H1 (cell line): Measurements from ENCODE around the gene SNAP25. TPM values are rescaled to one million over a fixed set of nuclear protein-coding genes. Genes with fewer than 3 reads are reported as not detected.
A peak's percentile ranks its signal among the peaks of the same experiment; 100 is the strongest.

Experiments used
- CTCF ChIA-PET: fragments of 300-600 bp; sonication (Branson Sonifier 250); formaldehyde crosslinking; loops from one replicate; lab custom pipeline; 2021; ENCODE audit not compliant: partially characterized antibody; lab: Charles Lee
- POLR2A ChIA-PET: fragments of 300-600 bp; sonication (Branson Sonifier 250); formaldehyde crosslinking; loops from one replicate; lab custom pipeline; 2021; ENCODE audit warnings: inconsistent platforms; ENCODE audit not compliant: partially characterized antibody; lab: Charles Lee
- DNase-seq, 2 experiments: peaks; one replicate each; pipeline versions ENCODE4 v3.0.0 to v3.0.0-alpha.2; 2010 to 2022; ENCODE audit warnings: low spot score in 2 of 2, low read depth in 1 of 2, mixed read lengths in 1 of 2
- FAIRE-seq: peaks from 2 replicates; lab custom pipeline; 2011; peaks lifted over from hg19 to GRCh38; lab: Jason Lieb, UNC
- H2AFZ ChIP-seq: 2 replicates; pipeline ENCODE4 v1.8.1; 2012; ENCODE audit warnings: low read length, inconsistent platforms
- H2AK5ac ChIP-seq: 2 replicates; pipeline ENCODE4 v1.6.1; 2013; ENCODE audit warnings: low read depth, low read length
- H2BK120ac ChIP-seq: replicated peaks from 2 replicates; pipeline ENCODE3; 2013; ENCODE audit warnings: low read depth, low read length, inconsistent platforms
- H2BK12ac ChIP-seq: 2 replicates; pipeline ENCODE4 v1.6.1; 2013; ENCODE audit warnings: low read depth, low read length
- H2BK15ac ChIP-seq: 2 replicates; pipeline ENCODE4 v1.6.1; 2013; ENCODE audit warnings: low read length
- H2BK20ac ChIP-seq: 2 replicates; pipeline ENCODE4 v1.6.1; 2013; ENCODE audit warnings: low read length
- H2BK5ac ChIP-seq: 2 replicates; pipeline ENCODE4 v1.6.1; 2013; ENCODE audit warnings: low read depth, low read length
- H3K14ac ChIP-seq: 2 replicates; pipeline ENCODE4 v1.6.1; 2013; ENCODE audit warnings: inconsistent platforms; ENCODE audit not compliant: insufficient read length
- H3K18ac ChIP-seq: 2 replicates; pipeline ENCODE4 v1.6.1; 2013; ENCODE audit warnings: low read length; ENCODE audit errors: extremely low read depth
- H3K23ac ChIP-seq: 2 replicates; pipeline ENCODE4 v1.6.1; 2013; ENCODE audit warnings: inconsistent platforms; ENCODE audit not compliant: insufficient read length
- H3K23me2 ChIP-seq: 2 replicates; pipeline ENCODE4 v1.6.1; 2013; ENCODE audit warnings: low read depth, low read length
- H3K27ac ChIP-seq: 2 replicates; pipeline ENCODE4 v1.6.1; 2011; ENCODE audit warnings: low read depth, low read length, inconsistent platforms
- H3K27me3 ChIP-seq, 4 experiments: replicated peaks in 1 of 4; 1 replicate in 1 of 4; 2 replicates in 3 of 4; pipeline versions ENCODE4 v1.6.1 to v1.8.1; 2011 to 2013; ENCODE audit warnings: low read length in 3 of 4, mild to moderate bottlenecking in 3 of 4, inconsistent platforms in 2 of 4, mixed read lengths in 2 of 4, moderate library complexity in 1 of 4; ENCODE audit not compliant: control insufficient read depth in 3 of 4, insufficient read depth in 3 of 4; ENCODE audit errors: extremely low read depth in 1 of 4
- H3K36me3 ChIP-seq, 4 experiments: 2 replicates each; pipeline versions ENCODE4 v1.6.1 to v1.8.1; 2011 to 2013; ENCODE audit warnings: mild to moderate bottlenecking in 4 of 4, low read length in 3 of 4, moderate library complexity in 2 of 4, control low read depth in 1 of 4, inconsistent platforms in 1 of 4; ENCODE audit not compliant: insufficient read depth in 4 of 4, control insufficient read depth in 2 of 4
- H3K4ac ChIP-seq: replicated peaks from 2 replicates; pipeline ENCODE3; 2013; ENCODE audit warnings: low read length, low read depth, mixed read lengths, inconsistent platforms; ENCODE audit not compliant: insufficient read length
- H3K4me1 ChIP-seq, 4 experiments: replicated peaks in 1 of 4; 1 replicate in 1 of 4; 2 replicates in 3 of 4; pipeline versions ENCODE4 v1.6.1 to v1.8.1; 2011 to 2013; ENCODE audit warnings: low read length in 3 of 4, inconsistent platforms in 2 of 4, mixed read lengths in 1 of 4; ENCODE audit not compliant: insufficient read depth in 4 of 4, control insufficient read depth in 3 of 4
- H3K4me2 ChIP-seq, 2 experiments: 2 replicates each; pipeline versions ENCODE4 v1.6.1 to v1.8.1; 2011 to 2013; ENCODE audit warnings: low read depth in 2 of 2, low read length in 2 of 2, control low read depth in 1 of 2, inconsistent platforms in 1 of 2, mild to moderate bottlenecking in 1 of 2; ENCODE audit not compliant: insufficient read depth in 1 of 2
- H3K4me3 ChIP-seq, 4 experiments: fragments of 200-600, 300-600 bp in 1 of 4; sonication (generic), shearing (Covaris generic), sonication (Bioruptor Twin) in 1 of 4; 2 replicates each; pipeline versions ENCODE4 v1.5.1 to v1.8.1; 2011 to 2016; ENCODE audit warnings: low read length in 4 of 4, low read depth in 3 of 4, control low read depth in 2 of 4, inconsistent platforms in 2 of 4, mild to moderate bottlenecking in 2 of 4, mixed read lengths in 1 of 4, moderate library complexity in 1 of 4; ENCODE audit not compliant: insufficient read depth in 2 of 4; ENCODE audit errors: extremely low read depth in 1 of 4
- H3K56ac ChIP-seq: replicated peaks from 2 replicates; pipeline ENCODE3; 2013; ENCODE audit warnings: low read depth, mild to moderate bottlenecking, mixed read lengths, low read length, inconsistent platforms; ENCODE audit not compliant: insufficient read length
- H3K79me1 ChIP-seq: 2 replicates; pipeline ENCODE4 v1.6.1; 2013; ENCODE audit warnings: low read depth, low read length, control low read depth
- H3K79me2 ChIP-seq, 2 experiments: 2 replicates each; pipeline versions ENCODE4 v1.6.1 to v1.8.1; 2012 to 2013; ENCODE audit warnings: low read length in 2 of 2, mild to moderate bottlenecking in 2 of 2, inconsistent platforms in 1 of 2; ENCODE audit not compliant: insufficient read depth in 2 of 2, control insufficient read depth in 1 of 2
- H3K9ac ChIP-seq, 4 experiments: replicated peaks in 1 of 4; 1 replicate in 1 of 4; 2 replicates in 3 of 4; pipeline versions ENCODE4 v1.6.1 to v1.8.1; 2011 to 2013; ENCODE audit warnings: low read depth in 3 of 4, low read length in 3 of 4, control low read depth in 2 of 4, mild to moderate bottlenecking in 2 of 4, moderate library complexity in 2 of 4, inconsistent platforms in 1 of 4; ENCODE audit errors: extremely low read depth in 1 of 4
- H3K9me3 ChIP-seq, 2 experiments: 2 replicates each; pipeline versions ENCODE4 v1.6.1 to v1.8.1; 2012 to 2013; ENCODE audit warnings: mild to moderate bottlenecking in 2 of 2, moderate library complexity in 2 of 2, control low read depth in 1 of 2, inconsistent platforms in 1 of 2, low read depth in 1 of 2, low read length in 1 of 2, mixed read lengths in 1 of 2; ENCODE audit not compliant: insufficient read depth in 2 of 2
- H4K20me1 ChIP-seq, 2 experiments: replicated peaks in 1 of 2; 2 replicates each; pipeline versions ENCODE3 to v1.8.1; 2011 to 2013; ENCODE audit warnings: inconsistent platforms in 2 of 2, low read length in 2 of 2, mild to moderate bottlenecking in 1 of 2; ENCODE audit not compliant: insufficient read depth in 2 of 2, control insufficient read depth in 1 of 2
- H4K5ac ChIP-seq: 2 replicates; pipeline ENCODE4 v1.6.1; 2013; ENCODE audit warnings: low read length, low read depth, mixed read lengths, inconsistent platforms; ENCODE audit not compliant: insufficient read length
- H4K8ac ChIP-seq: 2 replicates; pipeline ENCODE4 v1.8.0; 2013; ENCODE audit warnings: mild to moderate bottlenecking, moderate library complexity, low read length, inconsistent platforms; ENCODE audit not compliant: insufficient read depth; ENCODE audit errors: extremely low read depth
- H4K91ac ChIP-seq: replicated peaks from 2 replicates; pipeline ENCODE3; 2013; ENCODE audit warnings: low read length, mixed read lengths, inconsistent platforms; ENCODE audit not compliant: insufficient read length
- ASH2L ChIP-seq: fragments of 200-600, 300-600 bp; sonication (generic); IDR thresholded peaks from one replicate; pipeline ENCODE4 v1.7.1; 2017; ENCODE audit warnings: low read length
- BCL11A ChIP-seq, 2 experiments: IDR thresholded peaks; one replicate each; pipeline ENCODE4 v1.6.1; 2011; ENCODE audit warnings: low read depth in 2 of 2, low read length in 2 of 2, mild to moderate bottlenecking in 2 of 2
- CEBPB ChIP-seq: IDR thresholded peaks from 2 replicates; pipeline ENCODE4 v1.6.1; 2012; ENCODE audit warnings: low read depth, low read length
- CTBP2 ChIP-seq: IDR thresholded peaks from 2 replicates; pipeline ENCODE4 v1.7.0; 2011; ENCODE audit warnings: borderline replicate concordance, mild to moderate bottlenecking, moderate library complexity, mixed read lengths, low read length; ENCODE audit not compliant: insufficient read depth, insufficient read length
- SIRT6 ChIP-seq: IDR thresholded peaks from one replicate; pipeline ENCODE4 v1.7.1; 2012; ENCODE audit warnings: low read length, inconsistent platforms
- WGBS, 2 experiments: shearing (Covaris generic) in 1 of 2; methylation state at CpG; one replicate each; pipeline versions ENCODE4 v1.1.6 to v1.1.7; 2013 to 2015; ENCODE audit warnings: low lambda C conversion rate in 2 of 2, mixed read lengths in 2 of 2, inconsistent platforms in 1 of 2, low coverage in 1 of 2, missing lambda C conversion rate in 1 of 2; ENCODE audit not compliant: insufficient replicate concordance in 2 of 2, insufficient coverage in 1 of 2, insufficient read length in 1 of 2; ENCODE audit errors: extremely low coverage in 1 of 2, missing lambda C conversion rate in 1 of 2; 5-methylcytosine and 5-hydroxymethylcytosine counted together
- polyA plus RNA-seq, 7 experiments: library from polyadenylated mRNA; depleted of rRNA in 3 of 7; stranded (reverse) in 5 of 7; unstranded in 2 of 7; fragments of >200 nt in 5 of 7; fragments of 200-250 nt in 2 of 7; gene quantifications; 1 replicate in 5 of 7; 2 replicates in 1 of 7; 4 replicates in 1 of 7; pipeline versions ENCODE4 v1.2.1 to v1.2.3, GENCODE V29; 2011 to 2013; ENCODE audit warnings: missing spikeins in 2 of 7, mixed read lengths in 2 of 7
- total RNA-seq: library from RNA; stranded (reverse); fragmentation: NEBNext Ultra II Directional; extraction: Animal tissue kit (Norgen Biotek cat#: 25700); gene quantifications from 2 replicates; pipeline ENCODE4 v1.2.1, GENCODE V29; 2021
- TF ChIP-seq, protein P1 (sequence below), 3 experiments: IDR thresholded peaks; 1 replicate in 2 of 3; 2 replicates in 1 of 3; pipeline versions ENCODE4 v1.5.1 to v1.6.1; 2011; ENCODE audit warnings: low read length in 3 of 3, mild to moderate bottlenecking in 3 of 3, inconsistent platforms in 2 of 3, low read depth in 1 of 3, moderate library complexity in 1 of 3; ENCODE audit not compliant: insufficient read depth in 1 of 3; ENCODE audit errors: control extremely low read depth in 1 of 3

The SNAP25 gene
- total and polyA plus RNA-seq, 2 of the 8 experiments (the other 6 are each of a cell fraction or from before 2014, with no cell fraction given): 0.51 to 0.52 TPM

DNA sequence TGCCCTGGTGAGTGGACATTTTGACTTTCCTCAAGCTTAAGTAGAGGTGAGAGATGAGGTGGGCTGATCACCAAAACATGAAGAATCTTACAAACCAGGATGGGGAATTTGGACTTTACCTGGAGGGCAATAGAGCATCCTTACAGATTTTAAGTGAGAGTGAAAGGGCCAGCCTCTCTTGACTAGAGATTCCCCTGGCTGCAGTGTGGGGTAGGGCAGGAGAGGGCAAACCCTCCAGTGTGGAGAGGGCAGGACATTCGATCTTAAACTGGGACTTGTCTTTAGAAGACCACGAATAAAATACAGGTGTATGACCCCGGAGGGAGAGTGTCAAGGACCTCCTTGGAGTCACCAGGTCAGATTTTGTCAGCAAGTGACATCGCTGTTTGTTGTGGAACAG is 105.1 kb downstream of the SNAP25 start:
- Histone ChIP-seq H3K4me2 (no peak overlapping the region), H4K8ac (no peak overlapping the region), H2AK5ac (no peak overlapping the region), H3K23ac (no peak overlapping the region), H2AFZ (no peak overlapping the region), H3K23me2 (no peaks in the 10 kb centered on the region), H3K79me1 (no peaks in the 10 kb centered on the region), H2BK15ac (no peak overlapping the region), H3K4me1 (no peaks in the 10 kb centered on the region), H2BK20ac (no peak overlapping the region), H3K9me3 (no peaks in the 10 kb centered on the region), H3K27me3 (no peaks in the 10 kb centered on the region), H3K4ac (no peak overlapping the region), H2BK12ac (no peak overlapping the region), H2BK120ac (no peak overlapping the region), H4K20me1 (no peaks in the 10 kb centered on the region), H4K5ac (no peak overlapping the region), H3K9ac (no peak overlapping the region), H3K27ac (no peak overlapping the region), H3K36me3 (no peaks in the 10 kb centered on the region), H3K4me3 (no peak overlapping the region), H3K14ac (no peak overlapping the region), H3K79me2 (no peaks in the 10 kb centered on the region), H4K91ac (no peak overlapping the region), H3K56ac (no peak overlapping the region), H2BK5ac (no peak overlapping the region), H3K18ac (no peak overlapping the region)
- TF ChIP-seq BCL11A (IDR thresholded peaks at IDR 0.05; ENCODE audit: low read depth in 2 of 2, low read length in 2 of 2): no peak
- TF ChIP-seq ASH2L: no peak
- TF ChIP-seq, protein P1, sequence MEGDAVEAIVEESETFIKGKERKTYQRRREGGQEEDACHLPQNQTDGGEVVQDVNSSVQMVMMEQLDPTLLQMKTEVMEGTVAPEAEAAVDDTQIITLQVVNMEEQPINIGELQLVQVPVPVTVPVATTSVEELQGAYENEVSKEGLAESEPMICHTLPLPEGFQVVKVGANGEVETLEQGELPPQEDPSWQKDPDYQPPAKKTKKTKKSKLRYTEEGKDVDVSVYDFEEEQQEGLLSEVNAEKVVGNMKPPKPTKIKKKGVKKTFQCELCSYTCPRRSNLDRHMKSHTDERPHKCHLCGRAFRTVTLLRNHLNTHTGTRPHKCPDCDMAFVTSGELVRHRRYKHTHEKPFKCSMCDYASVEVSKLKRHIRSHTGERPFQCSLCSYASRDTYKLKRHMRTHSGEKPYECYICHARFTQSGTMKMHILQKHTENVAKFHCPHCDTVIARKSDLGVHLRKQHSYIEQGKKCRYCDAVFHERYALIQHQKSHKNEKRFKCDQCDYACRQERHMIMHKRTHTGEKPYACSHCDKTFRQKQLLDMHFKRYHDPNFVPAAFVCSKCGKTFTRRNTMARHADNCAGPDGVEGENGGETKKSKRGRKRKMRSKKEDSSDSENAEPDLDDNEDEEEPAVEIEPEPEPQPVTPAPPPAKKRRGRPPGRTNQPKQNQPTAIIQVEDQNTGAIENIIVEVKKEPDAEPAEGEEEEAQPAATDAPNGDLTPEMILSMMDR (IDR thresholded peaks at IDR 0.05; ENCODE audit: control extremely low read depth in 1 of 3, insufficient read depth in 1 of 3, low read depth in 1 of 3, low read length in 3 of 3): peak in 2 of 3 experiments; percentile 5 to 17; a peak in 1 of 4 replicates
- no peak for TF ChIP-seq SIRT6
- no peak for TF ChIP-seq CEBPB
- TF ChIP-seq CTBP2: no peak
- DNase-seq (no peak), FAIRE-seq (no peak)
- ChIA-PET CTCF (interaction anchor here (1.0 to 1.8 kb wide), 4 partner anchors 8 to 250 kb away, joined by 3 to 5 read pairs (median 4); no protein-coding TSS in a partner anchor), POLR2A (no interaction called here)
- WGBS, 2 experiments: 90% methylated on average over 4 of the region's 4 CpGs; no CpG with 5 or more reads in 1 of the 2 experiments
